Measurements from ENCODE around the gene PLXNA4.

The PLXNA4 gene

DNA sequence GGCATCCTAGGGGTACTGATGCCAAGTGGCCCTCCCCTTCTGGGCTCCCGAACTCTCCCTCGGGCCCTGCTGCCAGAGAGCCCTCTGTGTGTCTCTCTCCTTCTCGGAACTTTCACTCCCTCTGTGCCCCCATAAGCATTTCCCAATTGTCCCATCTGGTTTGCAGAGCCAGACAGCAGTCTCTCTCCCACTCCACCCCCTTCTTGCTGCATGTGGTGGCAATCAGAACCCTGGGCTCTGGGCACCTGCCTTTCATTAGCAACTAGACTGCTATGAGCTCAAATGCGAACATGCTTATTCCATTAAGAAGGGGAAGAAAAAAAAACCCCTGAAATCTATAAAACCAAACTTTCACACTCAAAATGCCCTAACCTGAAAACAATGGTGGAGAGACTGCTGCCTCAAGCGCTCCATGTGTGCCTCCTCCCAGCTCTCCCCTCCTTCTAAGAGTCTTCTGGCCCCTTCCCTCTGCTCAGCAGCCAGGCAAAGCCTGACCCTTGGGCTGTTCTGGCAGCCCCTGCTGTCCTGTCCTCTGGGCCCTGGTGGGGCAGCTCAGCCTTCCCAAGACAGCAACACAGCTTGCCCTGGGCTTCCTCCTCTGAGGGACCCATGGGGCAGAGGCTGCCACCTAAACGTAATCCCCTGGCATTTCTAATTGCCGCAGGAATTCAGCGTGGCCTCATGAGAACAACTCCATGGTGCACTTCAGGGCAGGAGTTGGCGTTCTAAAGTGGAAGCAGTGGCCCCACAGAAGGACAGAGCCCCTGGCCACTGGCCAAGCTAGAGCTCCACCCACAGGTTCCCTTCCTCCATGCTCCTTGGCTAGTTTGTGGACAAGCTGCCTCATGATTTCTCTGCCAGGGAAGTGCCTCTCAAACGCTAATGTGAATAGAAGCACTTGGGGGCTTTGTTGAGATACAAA is 415.4 kb downstream of the PLXNA4 start:
- no peak for DNase-seq

DNA sequence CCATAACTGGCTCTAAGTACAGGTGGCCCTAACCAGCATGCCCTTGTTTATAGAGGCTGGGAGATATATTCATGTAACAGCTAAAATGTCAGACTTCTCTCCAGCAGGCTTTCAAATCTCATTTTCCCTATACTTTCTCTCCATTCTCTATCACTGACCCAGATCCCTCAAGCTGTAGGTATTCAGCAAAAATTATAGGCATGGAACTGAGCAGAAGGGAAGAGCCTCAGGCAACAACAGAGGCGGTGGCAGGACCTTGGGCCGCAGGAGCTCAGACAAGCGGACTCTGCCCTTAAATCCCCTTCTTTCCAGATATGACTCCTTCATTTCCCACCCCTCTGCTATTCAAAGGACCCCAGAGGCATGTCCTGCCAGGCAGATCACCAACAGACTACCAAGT is 417.4 kb downstream of the PLXNA4 start:
- DNase-seq: no peak

DNA sequence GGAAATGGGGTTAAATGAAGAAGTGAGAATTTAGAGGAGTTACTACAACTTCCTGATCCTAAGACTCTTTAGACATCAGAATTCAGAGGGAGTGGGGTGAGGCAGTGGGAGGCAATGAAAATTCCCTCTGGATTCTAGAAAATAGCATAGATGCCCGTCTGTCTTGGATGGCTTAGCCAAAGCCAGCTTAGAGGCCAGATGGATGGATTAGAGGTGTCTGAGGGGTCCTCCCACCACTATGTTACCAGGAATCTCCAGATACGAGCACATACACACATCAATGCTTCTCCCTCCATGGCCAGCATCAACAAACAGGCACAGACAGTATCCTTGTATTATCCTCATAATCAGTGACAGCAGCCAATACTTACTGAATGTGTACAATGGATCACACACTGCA is 418.1 kb downstream of the PLXNA4 start:
- no peak for DNase-seq

DNA sequence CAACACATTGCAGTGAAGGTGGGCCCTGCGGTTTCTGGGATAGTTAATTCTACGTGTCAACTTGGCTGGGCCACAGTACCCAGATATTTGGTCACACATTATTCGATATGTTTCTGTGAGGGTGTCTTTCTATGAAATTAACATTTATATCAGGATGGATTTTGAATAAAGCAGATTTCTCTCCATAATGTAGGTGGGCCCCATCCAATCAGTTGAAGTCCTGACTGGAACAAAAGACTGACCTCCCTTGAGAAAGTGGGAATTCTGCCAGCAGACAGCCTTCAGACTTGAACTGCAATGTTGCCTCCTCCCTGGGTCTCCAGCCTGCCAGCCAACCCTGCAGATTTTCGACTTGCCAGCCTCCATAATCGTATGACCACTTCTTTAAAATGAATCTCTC is 420.6 kb downstream of the PLXNA4 start:
- no peak for DNase-seq

DNA sequence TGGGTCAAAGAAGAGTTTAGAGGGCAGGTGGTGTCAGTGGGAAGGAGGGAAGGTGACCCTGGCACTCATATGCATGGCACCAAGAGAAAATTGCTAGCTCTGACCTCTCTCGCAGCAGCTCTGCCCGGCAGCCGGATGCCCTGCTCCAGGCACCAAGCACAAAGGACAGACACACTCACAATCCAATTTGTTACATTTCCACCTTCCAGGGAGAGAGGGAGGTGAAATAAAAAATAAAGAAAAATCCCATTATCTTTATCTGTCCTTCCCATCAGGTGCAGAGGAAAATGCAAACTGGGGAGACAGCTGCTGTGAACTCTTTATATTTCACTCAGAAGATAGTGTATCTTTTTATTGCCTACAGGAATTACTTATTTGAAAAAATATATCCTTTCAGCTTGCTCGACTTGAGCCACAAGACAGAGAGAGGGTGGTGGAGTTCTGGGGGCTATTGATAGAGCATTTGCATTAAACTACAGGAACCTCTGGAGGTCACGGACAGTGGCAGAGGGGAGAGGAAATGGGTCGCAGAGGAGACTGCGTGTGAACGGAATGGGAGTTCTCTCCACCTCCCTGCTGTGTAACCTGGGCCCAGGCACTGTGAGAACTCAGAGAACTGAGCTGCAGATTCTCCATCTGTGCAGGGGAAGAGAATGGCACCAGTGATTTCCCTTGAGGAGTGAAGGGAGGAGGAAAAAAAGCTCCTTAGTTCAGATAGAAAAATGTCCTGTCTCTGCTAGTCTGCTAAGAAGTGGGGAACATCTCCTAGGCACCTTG is 421.4 kb downstream of the PLXNA4 start:
- DNase-seq: no peak

DNA sequence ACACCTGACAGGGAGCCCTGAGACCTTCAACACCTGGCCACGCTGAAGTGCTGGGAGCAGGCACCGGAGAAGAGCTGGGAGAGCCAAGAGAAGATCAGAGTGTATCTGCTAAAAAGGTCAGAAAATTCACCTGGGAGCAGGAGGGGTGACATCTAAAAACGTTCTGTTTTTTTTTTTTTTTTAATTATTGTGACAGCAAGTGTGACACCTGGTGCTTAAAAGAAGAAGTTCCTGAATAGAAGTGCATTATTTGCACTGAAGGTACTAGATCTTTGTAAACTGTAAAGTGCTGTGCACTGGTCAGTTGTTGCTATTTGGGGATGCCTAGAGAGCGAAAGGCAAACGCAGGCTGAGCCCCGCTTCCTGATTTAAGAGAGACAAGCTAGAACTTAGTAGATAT is 422.0 kb downstream of the PLXNA4 start:
- DNase-seq: no peak

- DNase-seq: no peak
Measured at GRCh38 chr7:132152131-132152889, 424.0 kb downstream of the PLXNA4 start.

DNA sequence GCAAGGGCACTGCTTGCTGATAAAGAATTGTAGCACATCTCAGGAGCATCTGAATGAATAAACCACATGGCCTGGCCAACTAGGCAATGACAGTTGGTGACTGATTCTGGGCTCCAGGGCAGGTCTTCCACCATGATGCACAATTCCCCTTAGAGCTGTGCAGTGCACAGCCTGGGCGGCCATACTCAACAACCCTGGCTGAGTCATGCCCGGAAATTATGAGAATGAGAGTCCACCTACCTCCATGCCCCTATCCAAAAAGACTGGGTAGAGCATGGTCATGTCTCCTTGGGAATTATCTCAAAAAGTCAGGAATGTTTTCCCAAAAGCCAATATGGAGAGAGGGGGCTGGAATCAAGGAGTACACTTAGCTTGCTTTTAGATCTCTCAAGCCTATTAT is 425.6 kb downstream of the PLXNA4 start:
- DNase-seq: no peak

DNA sequence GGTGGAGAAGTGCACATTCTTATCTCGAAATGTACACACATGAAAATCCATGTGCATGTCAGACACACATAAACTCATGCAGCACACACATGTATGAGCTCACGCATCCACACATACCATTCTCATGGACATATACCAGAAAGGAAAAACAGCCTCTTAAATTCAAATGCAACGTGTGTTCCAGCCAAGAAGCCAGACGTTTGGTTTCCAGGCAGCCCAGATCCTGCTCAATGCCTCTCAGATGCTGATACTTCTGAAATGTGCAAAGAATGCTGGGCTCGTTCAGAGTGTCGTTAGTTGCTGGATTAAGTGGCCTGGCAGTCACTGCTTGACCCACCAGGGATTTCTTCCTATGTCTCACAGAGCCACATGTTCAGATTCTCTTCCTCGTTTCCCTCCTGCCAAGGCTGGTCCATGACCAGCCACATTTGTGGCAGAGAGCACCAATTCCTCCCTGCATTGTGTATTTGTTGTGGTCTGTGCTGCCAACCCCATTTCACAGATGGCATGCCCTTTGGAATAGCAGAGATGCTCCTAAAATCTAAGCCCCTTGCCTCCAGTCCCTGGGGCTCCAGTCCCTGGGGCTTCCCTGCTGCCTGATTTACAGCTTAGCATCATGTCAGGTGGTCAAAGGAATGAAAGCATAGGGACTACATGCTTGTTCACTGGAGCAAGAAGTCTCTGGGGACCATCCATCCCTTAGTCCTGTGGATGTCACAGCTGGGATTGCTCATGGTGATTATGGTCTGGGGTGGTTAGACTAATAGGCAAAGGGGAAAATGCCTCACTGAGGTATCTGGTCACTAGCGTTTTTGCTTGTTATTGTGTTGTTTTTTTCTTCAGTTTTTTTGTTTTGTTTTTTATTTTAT is 426.6 kb downstream of the PLXNA4 start:
- DNase-seq: no peak

GRCh38 chr7:132148876-132149275 is 427.4 kb downstream of the PLXNA4 start:
- no peak for DNase-seq

DNA sequence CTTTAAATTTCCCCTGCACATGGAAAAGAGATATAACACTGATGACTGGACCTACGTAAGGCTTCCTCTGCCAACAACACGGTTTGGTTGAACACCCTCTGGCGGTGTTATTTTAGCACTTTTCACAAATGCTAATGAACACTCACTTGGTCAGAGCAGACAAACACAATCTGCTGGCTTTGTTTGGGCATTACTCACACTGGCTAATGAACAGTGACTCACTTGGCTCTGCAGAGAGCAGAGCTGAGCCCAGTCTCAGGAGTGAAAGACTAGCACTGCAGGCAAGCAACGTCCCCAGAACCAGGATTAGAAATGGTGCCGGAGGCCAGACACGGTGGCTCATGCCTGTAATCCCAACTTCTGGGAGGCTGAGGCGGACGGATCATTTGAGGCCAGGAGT is 430.8 kb downstream of the PLXNA4 start:
- no peak for DNase-seq

- no peak for DNase-seq
Measured at GRCh38 chr7:132145063-132145462, 431.2 kb downstream of the PLXNA4 start.

- DNase-seq: no peak
Measured at GRCh38 chr7:132142006-132142405, 434.3 kb downstream of the PLXNA4 start.

DNA sequence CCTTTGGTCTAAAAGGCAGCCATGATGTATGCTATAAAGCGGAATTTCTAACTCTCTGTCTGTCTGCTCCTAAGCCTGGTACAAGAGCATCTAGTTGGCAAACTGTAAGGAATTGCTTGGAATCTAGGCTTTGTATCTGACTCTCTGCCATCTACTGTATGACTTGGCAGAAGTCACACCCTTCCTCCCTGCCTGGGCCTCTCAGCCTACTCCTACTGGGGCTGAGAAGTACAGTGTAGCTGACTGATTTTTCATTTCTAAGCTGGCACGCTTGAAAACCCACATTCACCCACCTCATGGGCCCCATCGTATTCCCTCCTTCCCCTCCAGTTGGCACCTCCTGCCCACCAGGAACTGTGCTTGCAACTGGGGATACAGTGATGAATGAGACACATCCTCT is 435.2 kb downstream of the PLXNA4 start:
- DNase-seq: no peak

DNA sequence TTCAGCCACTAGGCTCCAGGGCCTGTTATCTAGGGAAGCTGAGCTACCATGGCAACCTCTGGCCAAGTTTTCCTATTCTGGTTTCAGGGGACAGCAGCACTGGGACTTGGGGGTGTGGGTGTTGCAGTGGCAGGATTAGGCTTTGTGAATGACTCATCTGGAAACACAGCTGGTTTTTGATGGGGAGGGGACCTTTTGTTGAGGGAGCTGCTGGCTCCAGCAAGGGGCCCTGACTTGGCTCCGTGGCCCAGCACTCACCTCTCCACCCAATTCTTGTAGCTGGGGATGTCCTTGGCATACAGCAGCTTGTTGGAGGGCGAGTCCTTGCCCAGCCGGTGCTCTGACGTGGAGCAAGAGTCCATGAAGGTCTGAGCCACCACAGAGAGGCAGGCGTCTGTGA is 435.9 kb downstream of the PLXNA4 start:
- no peak for DNase-seq

GRCh38 chr7:132138817-132139216 is 437.5 kb downstream of the PLXNA4 start:
- DNase-seq: no peak

DNA sequence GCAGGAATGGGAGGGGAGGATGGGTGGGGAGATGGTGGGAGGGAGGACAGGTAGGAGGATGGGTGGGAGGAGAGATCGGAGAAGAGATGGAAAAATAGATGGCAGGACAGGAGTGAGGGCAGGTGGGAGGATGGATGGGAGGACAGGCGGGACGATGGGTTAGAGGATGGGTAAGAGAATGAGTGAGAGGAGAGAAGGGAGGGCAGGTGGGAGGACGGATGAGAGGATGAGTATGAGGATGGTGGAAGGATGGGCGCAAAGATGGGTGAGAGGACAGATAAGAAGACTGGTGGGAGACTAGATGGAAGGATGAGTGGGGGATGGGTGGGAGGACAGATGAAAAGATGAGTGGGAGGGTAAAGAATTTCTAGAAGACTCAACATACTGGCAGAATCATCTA is 438.6 kb downstream of the PLXNA4 start:
- no peak for DNase-seq

DNA sequence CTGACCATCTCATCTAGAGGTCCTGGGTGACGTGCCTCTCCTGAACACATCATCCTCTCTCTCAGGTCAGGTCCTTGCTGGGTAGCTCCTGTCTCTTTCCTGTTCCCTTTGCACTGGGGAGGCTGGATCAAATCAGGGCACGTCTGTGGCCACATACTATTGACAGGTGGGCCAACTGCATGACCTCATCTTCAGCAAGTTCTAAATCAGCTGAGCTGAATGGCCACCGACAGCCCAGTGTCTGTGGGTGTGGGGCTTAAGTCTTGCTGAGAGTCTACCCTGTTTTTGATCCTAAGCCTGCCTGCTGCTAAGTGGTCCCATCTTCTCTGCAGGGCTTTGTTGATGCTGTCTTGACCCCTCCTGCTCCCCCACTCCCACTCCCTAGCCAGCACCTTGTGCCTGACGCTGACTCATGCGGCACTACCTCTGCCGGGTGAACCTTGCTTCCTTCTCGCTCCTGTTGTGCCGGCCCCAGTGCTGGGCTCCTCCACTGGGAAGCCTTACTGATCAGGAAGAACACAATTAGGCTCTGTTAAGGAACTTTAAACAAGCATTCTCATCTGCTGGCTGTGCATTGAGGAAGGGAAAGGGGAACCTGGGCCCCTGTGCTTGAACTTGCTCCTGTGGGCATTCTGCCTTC is 440.4 kb downstream of the PLXNA4 start:
- DNase-seq: no peak

GRCh38 chr7:132134814-132135445 is 441.3 kb downstream of the PLXNA4 start:
- DNase-seq: no peak

DNA sequence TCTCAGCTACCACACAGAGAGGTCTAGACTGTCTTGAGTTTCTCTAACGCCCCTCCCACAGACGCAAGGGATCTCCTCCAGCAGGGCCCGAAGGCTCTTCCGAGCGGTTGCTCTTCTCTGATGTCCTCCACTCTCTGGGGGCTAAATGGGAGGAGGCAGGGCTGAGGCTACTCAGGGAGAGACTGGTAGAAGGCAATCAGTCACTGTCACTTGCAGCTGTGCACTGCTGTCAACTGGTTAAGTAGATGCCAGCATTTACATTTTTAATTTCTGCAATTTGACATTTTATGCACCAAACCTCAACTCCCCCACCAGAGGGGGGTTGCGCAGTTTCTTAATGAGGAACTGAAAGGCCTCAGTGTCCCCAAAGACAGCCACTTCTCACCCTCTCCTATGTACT is 442.8 kb downstream of the PLXNA4 start:
- DNase-seq: no peak

DNA sequence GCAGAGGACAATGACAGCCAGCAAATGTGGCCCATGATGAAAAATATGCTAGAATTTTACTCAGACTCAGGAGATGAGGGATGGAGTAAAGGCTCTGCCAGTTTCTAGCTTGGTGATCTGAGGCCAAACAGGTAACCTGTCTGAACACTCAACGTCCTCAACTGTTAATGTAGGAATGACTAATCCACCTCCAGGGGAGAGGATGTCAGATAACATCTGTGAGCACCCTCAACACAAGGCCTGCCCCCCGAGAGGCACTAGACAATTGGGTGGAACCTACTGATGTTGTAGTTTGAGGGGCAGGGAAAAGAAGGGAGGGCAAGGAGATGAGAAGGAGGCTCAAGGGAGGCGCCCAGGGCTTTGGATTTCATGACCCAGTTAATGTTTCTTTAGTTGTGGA is 445.1 kb downstream of the PLXNA4 start:
- DNase-seq: no peak
